IMR-90 (cell line): ENCODE data around the gene BAIAP2. TPM values are rescaled to one million over a fixed set of nuclear protein-coding genes. Genes with fewer than 3 reads are reported as not detected.
"Not testable (repeated sequence)": the region's sequence is repeated elsewhere in the genome, so short reads cannot be mapped to it uniquely, and the experiment has no call there.

Experiments
- ATAC-seq: fragments of 200-7000 bp; cut with Tn5 transposase; 2 replicates; pipeline ENCODE4 v1.9.1; 2020; ENCODE audit warnings: low read depth, mild to moderate bottlenecking, moderate library complexity
- BruUV-seq: library from RNA; stranded (reverse); fragments of 400-500 nt; replicated peaks from 2 replicates; lab custom pipeline; 2021; lab: Mats Ljungman, UMichigan
- CTCF ChIA-PET: fragments of 300-600 bp; formaldehyde crosslinking; extraction: SDS; loops from one replicate; lab custom pipeline; 2021; ENCODE audit warnings: antibody characterized with exemption; lab: Yijun Ruan, JAX
- POLR2A ChIA-PET: fragments of 300-600 bp; sonication (Branson Sonifier 250); formaldehyde crosslinking; loops from one replicate; lab custom pipeline; 2022; ENCODE audit warnings: antibody characterized with exemption; ENCODE audit not compliant: unreplicated experiment; lab: Charles Lee
- DNase-seq: peaks from one replicate; pipeline ENCODE4 v3.0.0; 2013
- H2AFZ ChIP-seq: replicated peaks from 2 replicates; pipeline ENCODE3; 2013; ENCODE audit warnings: low read length, mild to moderate bottlenecking; ENCODE audit not compliant: poor library complexity
- H2AK5ac ChIP-seq: 2 replicates; pipeline ENCODE4 v1.6.1; 2013; ENCODE audit warnings: low read depth, low read length, inconsistent platforms
- H2AK9ac ChIP-seq: replicated peaks from 2 replicates; pipeline ENCODE3; 2013; ENCODE audit warnings: mild to moderate bottlenecking, low read depth, low read length, moderate library complexity; ENCODE audit not compliant: poor library complexity
- H2BK120ac ChIP-seq: 2 replicates; pipeline ENCODE4 v1.6.1; 2013; ENCODE audit warnings: low read depth, low read length, inconsistent platforms
- H2BK15ac ChIP-seq: 3 replicates; pipeline ENCODE4 v1.6.1; 2013; ENCODE audit warnings: low read depth, low read length, inconsistent platforms
- H2BK20ac ChIP-seq: 2 replicates; pipeline ENCODE4 v1.6.1; 2013; ENCODE audit warnings: low read depth, mild to moderate bottlenecking, inconsistent platforms, low read length, moderate library complexity
- H2BK5ac ChIP-seq: 2 replicates; pipeline ENCODE4 v1.6.1; 2013; ENCODE audit warnings: mild to moderate bottlenecking, low read depth, low read length, inconsistent platforms; ENCODE audit not compliant: poor library complexity, severe bottlenecking
- H3K14ac ChIP-seq: replicated peaks from 2 replicates; pipeline ENCODE4 v1.6.1; 2013; ENCODE audit warnings: low read depth, low read length, inconsistent platforms
- H3K18ac ChIP-seq: 2 replicates; pipeline ENCODE4 v1.6.1; 2013; ENCODE audit warnings: low read depth, low read length, control low read depth
- H3K23ac ChIP-seq: 2 replicates; pipeline ENCODE4 v1.6.1; 2013; ENCODE audit warnings: low read depth, low read length, inconsistent platforms
- H3K27ac ChIP-seq: 2 replicates; pipeline ENCODE4 v1.5.1; 2013; ENCODE audit warnings: mild to moderate bottlenecking, control low read depth, low read length; ENCODE audit not compliant: insufficient read depth
- H3K27me3 ChIP-seq: 2 replicates; pipeline ENCODE4 v1.6.1; 2013; ENCODE audit warnings: low read length; ENCODE audit not compliant: control insufficient read depth, insufficient read depth
- H3K36me3 ChIP-seq: 2 replicates; pipeline ENCODE4 v1.6.1; 2013; ENCODE audit warnings: low read length, mixed read lengths; ENCODE audit not compliant: control insufficient read depth, insufficient read depth
- H3K4ac ChIP-seq: 2 replicates; pipeline ENCODE4 v1.6.1; 2013; ENCODE audit warnings: low read depth, low read length, inconsistent platforms
- H3K4me1 ChIP-seq: 2 replicates; pipeline ENCODE4 v1.6.1; 2013; ENCODE audit warnings: low read length, mixed read lengths; ENCODE audit not compliant: control insufficient read depth, insufficient read depth
- H3K4me2 ChIP-seq: 2 replicates; pipeline ENCODE4 v1.6.1; 2013; ENCODE audit warnings: low read depth, mild to moderate bottlenecking, control low read depth, low read length, moderate library complexity
- H3K4me3 ChIP-seq: 2 replicates; pipeline ENCODE4 v1.5.1; 2013; ENCODE audit warnings: low read depth, mild to moderate bottlenecking, control low read depth, low read length, moderate library complexity; ENCODE audit not compliant: insufficient read depth
- H3K56ac ChIP-seq: 2 replicates; pipeline ENCODE4 v1.6.1; 2013; ENCODE audit warnings: low read length, inconsistent platforms; ENCODE audit not compliant: insufficient read depth; ENCODE audit errors: extremely low read depth
- H3K79me1 ChIP-seq, 2 experiments: 2 replicates each; pipeline ENCODE4 v1.6.1; 2013; ENCODE audit warnings: low read length in 2 of 2, inconsistent platforms in 1 of 2, low read depth in 1 of 2
- H3K9ac ChIP-seq: 2 replicates; pipeline ENCODE4 v1.6.1; 2013; ENCODE audit warnings: low read depth, low read length, control low read depth
- H3K9me1 ChIP-seq: 2 replicates; pipeline ENCODE4 v1.6.1; 2013; ENCODE audit warnings: low read length, inconsistent platforms; ENCODE audit not compliant: insufficient read depth
- H3K9me3 ChIP-seq: 2 replicates; pipeline ENCODE4 v1.6.1; 2013; ENCODE audit warnings: low read length; ENCODE audit not compliant: control insufficient read depth, insufficient read depth
- H4K20me1 ChIP-seq: 2 replicates; pipeline ENCODE4 v1.6.1; 2013; ENCODE audit warnings: low read length, inconsistent platforms; ENCODE audit not compliant: insufficient read depth
- H4K5ac ChIP-seq: 2 replicates; pipeline ENCODE4 v1.6.1; 2013; ENCODE audit warnings: mild to moderate bottlenecking, low read depth, low read length, control low read depth
- H4K8ac ChIP-seq, 2 experiments: 2 replicates each; pipeline ENCODE4 v1.6.1; 2013; ENCODE audit warnings: low read depth in 2 of 2, low read length in 2 of 2, control low read depth in 1 of 2, inconsistent platforms in 1 of 2
- H4K91ac ChIP-seq: 2 replicates; pipeline ENCODE4 v1.6.1; 2013; ENCODE audit warnings: low read depth, low read length, inconsistent platforms; ENCODE audit not compliant: insufficient read depth
- CEBPB ChIP-seq: IDR thresholded peaks from 2 replicates; pipeline ENCODE4 v1.6.1; 2012; ENCODE audit warnings: low read depth, low read length, improper control_type of control experiment
- MAFK ChIP-seq: IDR thresholded peaks from 2 replicates; pipeline ENCODE4 v1.6.1; 2012; ENCODE audit warnings: low read depth, low read length, improper control_type of control experiment
- MXI1 ChIP-seq: IDR thresholded peaks from 2 replicates; pipeline ENCODE4 v1.6.1; 2012; ENCODE audit warnings: low read depth, mild to moderate bottlenecking, low read length, moderate library complexity, borderline replicate concordance
- SMC3 ChIP-seq: fragments of 150-350 bp; IDR thresholded peaks from 2 replicates; pipeline ENCODE4 v1.6.1; 2016; ENCODE audit warnings: low read depth, mild to moderate bottlenecking, antibody characterized with exemption, low read length, moderate library complexity
- WGBS, 2 experiments: methylation state at CpG; one replicate each; pipeline versions ENCODE4 v1.1.5 to v1.1.7; 2013; ENCODE audit warnings: missing lambda C conversion rate in 2 of 2; ENCODE audit not compliant: insufficient read length in 1 of 2; ENCODE audit errors: extremely low coverage in 2 of 2; 5-methylcytosine and 5-hydroxymethylcytosine counted together
- dilution Hi-C: fragments of 300-500 bp; cut with HindIII; formaldehyde crosslinking; loops from one replicate; pipeline ENCODE4 v1.14.3; 2018; ENCODE audit warnings: low sequenced_read_pairs; ENCODE audit not compliant: unreplicated experiment
- in situ Hi-C: fragments of 300-500 bp; cut with MboI; formaldehyde crosslinking; loops from 3 replicates; pipeline ENCODE4 v1.14.3; 2019; ENCODE audit warnings: low sequenced_read_pairs, inconsistent platforms, mixed read lengths
- intact Hi-C: fragments of 100-400 bp; cut with micrococcal nuclease; formaldehyde crosslinking; loops from 2 replicates; pipeline ENCODE4 v1.10.0; 2022
- polyA plus RNA-seq, 3 experiments: library from polyadenylated mRNA; depleted of rRNA; stranded (reverse); fragments of >200 nt; gene quantifications; 2 replicates each; pipeline ENCODE4 v1.2.3, GENCODE V29; 2012; ENCODE audit warnings: low replicate concordance in 1 of 3
- total RNA-seq: library from RNA; depleted of rRNA; stranded (reverse); fragments of >200 nt; gene quantifications from 2 replicates; pipeline ENCODE4 v1.2.3, GENCODE V29; 2012

BAIAP2 gene
- total and polyA plus RNA-seq, 2 of the 4 experiments (the other 2 are of a cell fraction) = 18.3 to 32.6 TPM

GRCh38 chr17:81016575-81016974 lies 18.4 kb upstream of the BAIAP2 start:
- Histone ChIP-seq H2BK20ac (no peak overlapping the region), H2AFZ (no peak overlapping the region), H2BK5ac (no peak overlapping the region), H2AK9ac (no peak overlapping the region), H2AK5ac (no peak overlapping the region), H3K9me1 (0 out of 2 replicates have a peak, but pooled peaks cover 3% of the 10 kb centered on the region), H4K20me1 (no peaks in the 10 kb centered on the region), H3K9me3 (0 out of 2 replicates have a peak, but pooled peaks cover 2% of the 10 kb centered on the region), H3K23ac (no peak overlapping the region), H3K9ac (no peak overlapping the region), H3K14ac (no peak overlapping the region), H3K18ac (no peak overlapping the region), H3K27me3 (no peaks in the 10 kb centered on the region), H3K56ac (no peak overlapping the region), H3K4me2 (no peak overlapping the region), H4K5ac (no peak overlapping the region), H3K79me1 (no peaks in the 10 kb centered on the region), H4K8ac (no peak overlapping the region), H3K36me3 (no peaks in the 10 kb centered on the region), H2BK120ac (no peak overlapping the region), H3K4me1 (peaks cover 11% of the 10 kb centered on the region), H3K4ac (no peak overlapping the region), H4K91ac (no peak overlapping the region), H3K4me3 (no peak overlapping the region), H2BK15ac (no peak overlapping the region), H3K27ac (no peak overlapping the region)
- TF ChIP-seq MAFK (no peak), SMC3 (no peak), MXI1 (no peak), CEBPB (no peak)
- WGBS, 2 experiments = no CpG with 5 or more reads among the region's 2 CpGs
- no peak for ATAC-seq
- no TSS peak for BruUV-seq
- in situ Hi-C loops = no loop called here
- POLR2A ChIA-PET = no interaction called here
- CTCF ChIA-PET = no interaction called here
- DNase-seq = no peak
- intact Hi-C loops = no loop called here
- dilution Hi-C loops = no loop called here

GRCh38 chr17:81017330-81017729 lies 17.6 kb upstream of the BAIAP2 start:
- H2BK20ac ChIP-seq, H3K4me3 ChIP-seq, H3K36me3 ChIP-seq, H3K23ac ChIP-seq, CTCF ChIA-PET, in situ Hi-C loops, H3K4me1 ChIP-seq, DNase-seq, H3K9me3 ChIP-seq, H3K79me1 ChIP-seq, POLR2A ChIA-PET, H3K9ac ChIP-seq, H4K91ac ChIP-seq, H4K20me1 ChIP-seq, H2BK120ac ChIP-seq, H3K14ac ChIP-seq, H3K9me1 ChIP-seq, H3K4me2 ChIP-seq, H3K56ac ChIP-seq, H4K5ac ChIP-seq, intact Hi-C loops, H2BK15ac ChIP-seq, H2AFZ ChIP-seq, H3K18ac ChIP-seq, H3K27me3 ChIP-seq, H2AK9ac ChIP-seq, dilution Hi-C loops, H2AK5ac ChIP-seq, ATAC-seq, BruUV-seq: not testable (repeated sequence)
- Histone ChIP-seq H2BK5ac (peak overlapping the region; percentile 39), H3K27ac (peak overlapping the region; percentile 78; the same call in 1 of the 2 replicates), H3K4ac (0 out of 2 replicates have a peak overlapping the region, but pooled peaks have one; percentile 85), H4K8ac (peak overlapping the region; percentile 85; a peak in 3 of 4 replicates)
- WGBS, 2 experiments = 100% methylated on average over 2 of the region's 4 CpGs; no CpG with 5 or more reads in 1 of the 2 experiments
